Prostate gland (tissue), 2 donors: ENCODE results near the gene CELA2A. TPM values are rescaled to one million over a fixed set of nuclear protein-coding genes. Genes with fewer than 3 reads are reported as not detected.

Source experiments
- DNase-seq: peaks from one replicate; pipeline ENCODE4 v3.0.0-alpha.2; 2019; ENCODE audit warnings: low spot score
- H3K27ac ChIP-seq, 2 donors: fragments of 200-600 bp; sonication (generic); 2 replicates each; pipeline ENCODE4 v1.5.1; 2017 to 2019
- H3K27me3 ChIP-seq: fragments of 200-600 bp; sonication (generic); replicated peaks from 2 replicates; pipeline ENCODE4 v1.5.1; 2019; ENCODE audit not compliant: insufficient read depth
- H3K36me3 ChIP-seq, 2 donors: fragments of 200-600 bp; sonication (generic); 1 replicate in 1 of 2; 2 replicates in 1 of 2; pipeline versions ENCODE4 v1.5.1 to v1.8.1; 2017 to 2019
- H3K4me1 ChIP-seq: fragments of 200-600 bp; sonication (generic); replicated peaks from 2 replicates; pipeline ENCODE4 v1.5.1; 2019
- H3K4me3 ChIP-seq, 2 donors: fragments of 200-600 bp; sonication (generic); 2 replicates each; pipeline ENCODE4 v1.5.1; 2017 to 2019
- H3K9me3 ChIP-seq: fragments of 200-600 bp; sonication (generic); 2 replicates; pipeline ENCODE4 v1.5.1; 2017
- CTCF ChIP-seq, 4 experiments: fragments of 200-600 bp in 2 of 4; fragments of 450-650 bp in 2 of 4; sonication (generic) in 2 of 4; IDR thresholded peaks; 1 replicate in 3 of 4; 2 replicates in 1 of 4; pipeline ENCODE4 v1.5.1; 2016 to 2019; ENCODE audit warnings: antibody characterized with exemption in 4 of 4, mild to moderate bottlenecking in 2 of 4, moderate library complexity in 2 of 4
- POLR2A ChIP-seq: fragments of 450-650 bp; IDR thresholded peaks from one replicate; pipeline ENCODE4 v1.6.1; 2016; ENCODE audit warnings: antibody characterized with exemption, mild to moderate bottlenecking
- POLR2AphosphoS5 ChIP-seq: sonication (generic); formaldehyde crosslinking; IDR thresholded peaks from one replicate; pipeline ENCODE4 v1.6.1; 2017; ENCODE audit warnings: antibody characterized with exemption
- WGBS: methylation state at CpG from one replicate; pipeline ENCODE4 v1.1.5; 2018; 5-methylcytosine and 5-hydroxymethylcytosine counted together
- intact Hi-C: fragments of 100-400 bp; cut with DNase I; formaldehyde crosslinking; loops from one replicate; pipeline ENCODE4 v1.14.2; 2022
- total RNA-seq, 2 donors: library from RNA; depleted of rRNA; stranded (reverse); fragments of >200 nt; gene quantifications; one replicate each; pipeline ENCODE4 v1.1.0, GENCODE V29; 2016

The CELA2A gene
- total RNA-seq, 2 donors from 2014 or later: 5.4 TPM; not detected in 1

DNA sequence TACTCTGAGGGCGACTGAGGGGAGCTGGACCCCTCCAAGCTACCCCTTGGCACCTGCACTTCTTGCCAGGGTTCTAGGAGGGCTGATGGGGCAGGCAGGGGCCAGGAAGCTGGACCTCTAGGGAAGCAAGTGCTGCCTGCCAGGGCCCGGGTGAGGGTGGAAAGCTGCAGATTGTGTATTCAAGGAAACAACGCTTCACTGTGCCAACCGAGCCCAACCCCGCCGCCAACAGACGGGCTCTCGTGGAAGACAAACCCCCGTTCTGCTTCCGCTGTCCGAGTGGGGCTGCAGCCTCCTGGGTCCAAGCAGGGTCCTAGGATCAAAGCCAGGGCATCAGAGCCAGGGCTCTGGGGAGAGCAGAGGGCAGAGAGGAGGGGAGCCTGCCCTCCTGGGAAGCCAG lies 43.7 kb upstream of the CELA2A start:
- no peaks in the 10 kb centered on the region for H3K9me3 ChIP-seq
- no peaks in the 10 kb centered on the region for H3K36me3 ChIP-seq
- DNase-seq: peak; percentile 36
- no peaks in the 10 kb centered on the region for H3K27me3 ChIP-seq
- TF ChIP-seq POLR2AphosphoS5 (no peak), CTCF (IDR thresholded peaks at IDR 0.05) (no peak), POLR2A (no peak)
- intact Hi-C loops: no loop called here
- 45% methylated on average over 11 of the region's 11 CpGs for WGBS
- peak overlapping the region in 1 of 2 donors; percentile 74 for H3K27ac ChIP-seq
- peaks cover 16% of the 10 kb centered on the region for H3K4me1 ChIP-seq
- H3K4me3 ChIP-seq: no peak overlapping the region

GRCh38 chr1:15413563-15414444 lies 42.7 kb upstream of the CELA2A start:
- no peaks in the 10 kb centered on the region for H3K36me3 ChIP-seq
- intact Hi-C loops: no loop called here
- no peak overlapping the region for H3K27ac ChIP-seq
- TF ChIP-seq CTCF (IDR thresholded peaks at IDR 0.05) (no peak), POLR2A (no peak), POLR2AphosphoS5 (no peak)
- no peak overlapping the region for H3K4me3 ChIP-seq
- DNase-seq: no peak
- no peaks in the 10 kb centered on the region for H3K9me3 ChIP-seq
- no peaks in the 10 kb centered on the region for H3K27me3 ChIP-seq
- peaks cover 16% of the 10 kb centered on the region for H3K4me1 ChIP-seq
- 84% methylated on average over 20 of the region's 20 CpGs for WGBS

DNA sequence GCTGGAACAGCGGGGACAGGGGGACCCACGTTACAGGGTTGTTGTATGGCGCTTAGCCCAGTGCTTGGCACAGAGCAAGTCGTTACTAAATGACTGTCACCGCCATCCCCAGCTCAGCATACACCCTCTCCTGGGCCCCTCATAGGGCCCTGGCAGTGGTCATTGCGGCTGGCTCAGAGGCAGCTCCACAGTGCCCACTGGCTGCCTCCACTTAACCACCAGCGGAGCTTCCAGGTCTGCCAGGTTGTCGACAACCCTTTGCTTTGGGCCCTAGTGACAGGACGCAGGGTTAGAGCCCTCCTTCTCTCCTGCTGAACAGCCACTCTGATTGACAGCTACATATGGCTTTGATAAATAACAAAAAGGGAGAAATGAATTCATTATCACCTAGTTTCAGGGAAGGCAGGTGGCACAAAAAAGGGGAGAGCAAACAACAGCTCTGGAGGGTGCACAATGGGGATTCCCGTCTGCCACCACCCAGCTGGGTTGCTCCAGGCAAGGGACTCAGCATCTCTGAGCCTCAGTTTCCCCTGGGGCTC lies 42.0 kb upstream of the CELA2A start:
- DNase-seq: no peak
- Histone ChIP-seq H3K27me3 (no peaks in the 10 kb centered on the region), H3K9me3 (no peaks in the 10 kb centered on the region), H3K27ac (no peak overlapping the region), H3K36me3 (no peaks in the 10 kb centered on the region), H3K4me1 (peaks cover 16% of the 10 kb centered on the region), H3K4me3 (no peak overlapping the region)
- intact Hi-C loops: no loop called here
- no peak for TF ChIP-seq POLR2A
- no peak for TF ChIP-seq CTCF (IDR thresholded peaks at IDR 0.05)
- no peak for TF ChIP-seq POLR2AphosphoS5
- WGBS: 92% methylated on average over 10 of the region's 10 CpGs

GRCh38 chr1:15417059-15417934 lies 39.2 kb upstream of the CELA2A start:
- intact Hi-C loops: no loop called here
- H3K27ac ChIP-seq: no peak overlapping the region
- 79% methylated on average over 18 of the region's 18 CpGs for WGBS
- no peaks in the 10 kb centered on the region for H3K36me3 ChIP-seq
- no peak overlapping the region for H3K4me3 ChIP-seq
- H3K27me3 ChIP-seq: no peaks in the 10 kb centered on the region
- TF ChIP-seq POLR2A (no peak), CTCF (IDR thresholded peaks at IDR 0.05) (no peak), POLR2AphosphoS5 (no peak)
- H3K9me3 ChIP-seq: no peaks in the 10 kb centered on the region
- no peak for DNase-seq
- peaks cover 6% of the 10 kb centered on the region for H3K4me1 ChIP-seq
